ENCODE data around the gene LHPP. TPM values are rescaled to one million over a fixed set of nuclear protein-coding genes. Genes with fewer than 3 reads are reported as not detected.

The LHPP gene
- total RNA-seq, 4 donors from 2014 or later: 20.3 to 116 (median 22.4) TPM

GRCh38 chr10:124569623-124570470 lies 108.2 kb downstream of the LHPP start:
- Histone ChIP-seq H3K27ac (no peak overlapping the region), H3K9me3 (no peaks in the 10 kb centered on the region), H3K36me3 (no peaks in the 10 kb centered on the region), H3K27me3 (no peaks in the 10 kb centered on the region), H3K4me1 (no peaks in the 10 kb centered on the region), H3K4me3 (no peak overlapping the region)
- WGBS, 2 donors (ENCODE audit: low coverage in 1 of 2): 75% methylated on average over 11 of the region's 11 CpGs; no CpG with 5 or more reads in 1 of the 2 donors
- in situ Hi-C loops (cut with MboI; ENCODE audit: low pct_ligation_motif_present in 1 of 4, low pct_unique_long_range_greater_than_20kb in 1 of 4, low sequenced_read_pairs in 3 of 4) (no loop called here), intact Hi-C loops (cut with DNase I; ENCODE audit: low total_unique reads) (no loop called here)
- no peak for DNase-seq
- TF ChIP-seq, protein P1, sequence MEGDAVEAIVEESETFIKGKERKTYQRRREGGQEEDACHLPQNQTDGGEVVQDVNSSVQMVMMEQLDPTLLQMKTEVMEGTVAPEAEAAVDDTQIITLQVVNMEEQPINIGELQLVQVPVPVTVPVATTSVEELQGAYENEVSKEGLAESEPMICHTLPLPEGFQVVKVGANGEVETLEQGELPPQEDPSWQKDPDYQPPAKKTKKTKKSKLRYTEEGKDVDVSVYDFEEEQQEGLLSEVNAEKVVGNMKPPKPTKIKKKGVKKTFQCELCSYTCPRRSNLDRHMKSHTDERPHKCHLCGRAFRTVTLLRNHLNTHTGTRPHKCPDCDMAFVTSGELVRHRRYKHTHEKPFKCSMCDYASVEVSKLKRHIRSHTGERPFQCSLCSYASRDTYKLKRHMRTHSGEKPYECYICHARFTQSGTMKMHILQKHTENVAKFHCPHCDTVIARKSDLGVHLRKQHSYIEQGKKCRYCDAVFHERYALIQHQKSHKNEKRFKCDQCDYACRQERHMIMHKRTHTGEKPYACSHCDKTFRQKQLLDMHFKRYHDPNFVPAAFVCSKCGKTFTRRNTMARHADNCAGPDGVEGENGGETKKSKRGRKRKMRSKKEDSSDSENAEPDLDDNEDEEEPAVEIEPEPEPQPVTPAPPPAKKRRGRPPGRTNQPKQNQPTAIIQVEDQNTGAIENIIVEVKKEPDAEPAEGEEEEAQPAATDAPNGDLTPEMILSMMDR (IDR thresholded peaks at IDR 0.05): no peak
- TF ChIP-seq EP300 (IDR thresholded peaks at IDR 0.05; ENCODE audit: low read depth) (no peak), POLR2AphosphoS5 (IDR thresholded peaks at IDR 0.05) (no peak), POLR2A (IDR thresholded peaks at IDR 0.05) (no peak)

GRCh38 chr10:124570646-124571045 lies 109.0 kb downstream of the LHPP start:
- WGBS, 2 donors (ENCODE audit: low coverage in 1 of 2): 83 to 98% methylated on average over 5 to 9 of the region's 9 CpGs
- no peak for DNase-seq
- Histone ChIP-seq H3K27ac (no peak overlapping the region), H3K36me3 (no peaks in the 10 kb centered on the region), H3K4me3 (no peak overlapping the region), H3K27me3 (no peaks in the 10 kb centered on the region), H3K4me1 (no peaks in the 10 kb centered on the region), H3K9me3 (no peaks in the 10 kb centered on the region)
- intact Hi-C loops (cut with DNase I; ENCODE audit: low total_unique reads): no loop called here
- TF ChIP-seq POLR2A (IDR thresholded peaks at IDR 0.05): no peak
- TF ChIP-seq, protein P1 (IDR thresholded peaks at IDR 0.05): no peak
- no peak for TF ChIP-seq EP300 (IDR thresholded peaks at IDR 0.05; ENCODE audit: low read depth)
- no peak for TF ChIP-seq POLR2AphosphoS5 (IDR thresholded peaks at IDR 0.05)
- in situ Hi-C loops (cut with MboI; ENCODE audit: low pct_ligation_motif_present in 1 of 4, low pct_unique_long_range_greater_than_20kb in 1 of 4, low sequenced_read_pairs in 3 of 4): no loop called here

- 66 to 91% methylated on average over 7 to 11 of the region's 11 CpGs for WGBS, 2 donors (ENCODE audit: low coverage in 1 of 2)
- DNase-seq: no peak
Measured at GRCh38 chr10:124572751-124573150, 111.1 kb downstream of the LHPP start.

DNA sequence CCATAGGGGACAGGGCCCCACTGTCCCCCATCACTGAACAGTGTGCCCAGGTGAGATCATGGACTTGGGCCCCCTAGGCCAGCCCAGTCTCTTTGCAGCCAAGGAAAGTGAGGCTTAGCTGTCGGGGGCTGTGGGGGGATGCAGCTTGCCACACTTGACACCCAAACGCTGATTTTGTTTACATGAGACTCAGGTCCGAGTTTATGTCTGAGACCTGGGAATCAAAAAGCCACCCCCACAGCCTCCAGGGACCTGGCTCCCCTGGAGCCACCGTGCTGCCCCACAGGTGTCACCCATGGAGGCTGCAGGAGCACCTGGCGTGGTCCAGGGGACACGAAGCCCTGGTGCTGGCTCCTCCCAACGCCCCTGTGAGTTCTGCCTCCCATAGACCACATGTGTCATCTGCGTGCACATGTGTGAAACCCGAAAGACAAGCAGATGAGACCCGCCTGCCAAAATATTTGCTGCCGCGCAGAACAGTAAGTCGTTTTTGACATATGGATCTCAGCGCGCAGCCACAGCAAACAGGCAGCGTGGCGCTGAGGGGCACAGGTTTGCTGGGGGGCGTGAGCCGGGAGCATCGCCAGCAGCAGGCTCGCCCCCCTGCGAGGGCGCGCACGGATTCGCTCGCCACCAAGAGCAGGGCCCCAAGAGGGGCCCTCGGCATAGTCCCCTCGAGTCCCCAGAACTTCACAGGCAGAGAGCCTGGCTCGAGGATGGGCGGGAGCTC lies 112.3 kb downstream of the LHPP start:
- DNase-seq: no peak
- no peaks in the 10 kb centered on the region for H3K9me3 ChIP-seq
- no peak overlapping the region for H3K4me3 ChIP-seq
- in situ Hi-C loops (cut with MboI; ENCODE audit: low pct_ligation_motif_present in 1 of 4, low pct_unique_long_range_greater_than_20kb in 1 of 4, low sequenced_read_pairs in 3 of 4): no loop called here
- H3K36me3 ChIP-seq: no peaks in the 10 kb centered on the region
- H3K27me3 ChIP-seq: no peaks in the 10 kb centered on the region
- H3K4me1 ChIP-seq: no peaks in the 10 kb centered on the region
- TF ChIP-seq POLR2A (IDR thresholded peaks at IDR 0.05) (no peak), EP300 (IDR thresholded peaks at IDR 0.05; ENCODE audit: low read depth) (no peak), POLR2AphosphoS5 (IDR thresholded peaks at IDR 0.05) (no peak)
- TF ChIP-seq, protein P1 (IDR thresholded peaks at IDR 0.05): no peak
- H3K27ac ChIP-seq: no peak overlapping the region
- intact Hi-C loops (cut with DNase I; ENCODE audit: low total_unique reads): no loop called here
- 88% methylated on average over 28 of the region's 31 CpGs; no CpG with 5 or more reads in 1 of the 2 donors for WGBS, 2 donors (ENCODE audit: low coverage in 1 of 2)

More at GRCh38 chr10:124572751-124573150, 111.1 kb downstream of the LHPP start:
- Histone ChIP-seq H3K9me3 (no peaks in the 10 kb centered on the region), H3K27ac (no peak overlapping the region), H3K4me3 (no peak overlapping the region), H3K27me3 (no peaks in the 10 kb centered on the region), H3K36me3 (no peaks in the 10 kb centered on the region), H3K4me1 (no peaks in the 10 kb centered on the region)
- in situ Hi-C loops (cut with MboI; ENCODE audit: low pct_ligation_motif_present in 1 of 4, low pct_unique_long_range_greater_than_20kb in 1 of 4, low sequenced_read_pairs in 3 of 4): no loop called here
- TF ChIP-seq, protein P1 (IDR thresholded peaks at IDR 0.05): no peak
- TF ChIP-seq POLR2A (IDR thresholded peaks at IDR 0.05) (no peak), POLR2AphosphoS5 (IDR thresholded peaks at IDR 0.05) (no peak), EP300 (IDR thresholded peaks at IDR 0.05; ENCODE audit: low read depth) (no peak)
- intact Hi-C loops (cut with DNase I; ENCODE audit: low total_unique reads): no loop called here

All from transverse colon (tissue), 4 donors.